ENCODE results near the gene HLA-A.

DNA sequence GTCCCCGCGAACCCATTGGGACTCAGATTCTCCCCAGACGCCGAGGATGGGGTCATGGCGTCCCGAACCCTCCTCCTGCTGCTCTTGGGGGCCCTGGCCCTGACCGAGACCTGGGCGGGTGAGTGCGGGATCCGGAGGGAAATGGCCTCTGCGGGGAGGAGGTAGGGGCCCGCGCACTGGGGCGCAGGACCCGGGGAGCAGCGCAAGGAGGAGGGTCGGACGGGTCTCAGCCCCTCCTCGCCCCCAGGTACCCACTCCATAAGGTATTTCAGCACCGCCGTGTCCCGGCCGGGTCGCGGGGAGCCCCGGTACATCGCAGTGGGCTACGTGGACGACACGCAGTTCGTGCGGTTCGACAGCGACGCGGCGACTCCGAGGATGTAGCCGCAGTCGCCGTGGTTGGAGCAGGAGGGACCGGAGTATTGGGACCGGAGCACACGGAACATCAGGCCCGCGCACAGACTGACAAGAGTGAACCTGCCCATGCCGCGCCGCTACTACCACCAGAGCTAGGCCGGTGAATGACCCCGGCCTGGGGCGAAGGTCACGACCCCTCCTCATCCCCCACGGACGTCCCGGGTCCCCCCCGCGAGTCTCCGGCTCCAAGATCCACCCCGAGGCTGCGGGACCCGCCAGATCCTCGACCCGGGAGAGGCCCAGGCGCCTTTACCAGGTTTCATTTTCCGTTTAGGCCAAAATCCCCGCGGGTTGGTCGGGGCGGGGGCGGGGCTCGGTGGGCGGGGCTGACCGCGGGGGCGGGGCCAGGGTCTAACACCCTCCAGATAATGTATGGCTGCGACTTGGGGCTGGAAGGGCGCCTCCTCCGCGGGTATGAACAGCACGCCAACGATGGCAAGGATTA lies 15.7 kb upstream of the HLA-A start:
- TF ChIP-seq, protein P1, sequence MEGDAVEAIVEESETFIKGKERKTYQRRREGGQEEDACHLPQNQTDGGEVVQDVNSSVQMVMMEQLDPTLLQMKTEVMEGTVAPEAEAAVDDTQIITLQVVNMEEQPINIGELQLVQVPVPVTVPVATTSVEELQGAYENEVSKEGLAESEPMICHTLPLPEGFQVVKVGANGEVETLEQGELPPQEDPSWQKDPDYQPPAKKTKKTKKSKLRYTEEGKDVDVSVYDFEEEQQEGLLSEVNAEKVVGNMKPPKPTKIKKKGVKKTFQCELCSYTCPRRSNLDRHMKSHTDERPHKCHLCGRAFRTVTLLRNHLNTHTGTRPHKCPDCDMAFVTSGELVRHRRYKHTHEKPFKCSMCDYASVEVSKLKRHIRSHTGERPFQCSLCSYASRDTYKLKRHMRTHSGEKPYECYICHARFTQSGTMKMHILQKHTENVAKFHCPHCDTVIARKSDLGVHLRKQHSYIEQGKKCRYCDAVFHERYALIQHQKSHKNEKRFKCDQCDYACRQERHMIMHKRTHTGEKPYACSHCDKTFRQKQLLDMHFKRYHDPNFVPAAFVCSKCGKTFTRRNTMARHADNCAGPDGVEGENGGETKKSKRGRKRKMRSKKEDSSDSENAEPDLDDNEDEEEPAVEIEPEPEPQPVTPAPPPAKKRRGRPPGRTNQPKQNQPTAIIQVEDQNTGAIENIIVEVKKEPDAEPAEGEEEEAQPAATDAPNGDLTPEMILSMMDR (IDR thresholded peaks at IDR 0.05; ENCODE audit: poor library complexity) = no peak
- no peak for TF ChIP-seq EZH2phosphoT487 (IDR thresholded peaks at IDR 0.05; ENCODE audit: low read depth, severe bottlenecking, unreplicated experiment)
- TF ChIP-seq EZH2 (IDR thresholded peaks at IDR 0.05; ENCODE audit: borderline replicate concordance) = no peak
